IMR-90 (cell line): ENCODE data around the gene LRRC57. TPM values are rescaled to one million over a fixed set of nuclear protein-coding genes. Genes with fewer than 3 reads are reported as not detected.
A peak's percentile ranks its signal among the peaks of the same experiment; 100 is the strongest.

Experiments
- ATAC-seq: fragments of 200-7000 bp; cut with Tn5 transposase; 2 replicates; pipeline ENCODE4 v1.9.1; 2020; ENCODE audit warnings: low read depth, mild to moderate bottlenecking, moderate library complexity
- BruUV-seq: library from RNA; stranded (reverse); fragments of 400-500 nt; replicated peaks from 2 replicates; lab custom pipeline; 2021; lab: Mats Ljungman, UMichigan
- CTCF ChIA-PET: fragments of 300-600 bp; formaldehyde crosslinking; extraction: SDS; loops from one replicate; lab custom pipeline; 2021; ENCODE audit warnings: antibody characterized with exemption; lab: Yijun Ruan, JAX
- POLR2A ChIA-PET: fragments of 300-600 bp; sonication (Branson Sonifier 250); formaldehyde crosslinking; loops from one replicate; lab custom pipeline; 2022; ENCODE audit warnings: antibody characterized with exemption; ENCODE audit not compliant: unreplicated experiment; lab: Charles Lee
- DNase-seq: peaks from one replicate; pipeline ENCODE4 v3.0.0; 2013
- H2AFZ ChIP-seq: replicated peaks from 2 replicates; pipeline ENCODE3; 2013; ENCODE audit warnings: low read length, mild to moderate bottlenecking; ENCODE audit not compliant: poor library complexity
- H2AK5ac ChIP-seq: 2 replicates; pipeline ENCODE4 v1.6.1; 2013; ENCODE audit warnings: low read depth, low read length, inconsistent platforms
- H2AK9ac ChIP-seq: replicated peaks from 2 replicates; pipeline ENCODE3; 2013; ENCODE audit warnings: mild to moderate bottlenecking, low read depth, low read length, moderate library complexity; ENCODE audit not compliant: poor library complexity
- H2BK120ac ChIP-seq: 2 replicates; pipeline ENCODE4 v1.6.1; 2013; ENCODE audit warnings: low read depth, low read length, inconsistent platforms
- H2BK15ac ChIP-seq: 3 replicates; pipeline ENCODE4 v1.6.1; 2013; ENCODE audit warnings: low read depth, low read length, inconsistent platforms
- H2BK20ac ChIP-seq: 2 replicates; pipeline ENCODE4 v1.6.1; 2013; ENCODE audit warnings: low read depth, mild to moderate bottlenecking, inconsistent platforms, low read length, moderate library complexity
- H2BK5ac ChIP-seq: 2 replicates; pipeline ENCODE4 v1.6.1; 2013; ENCODE audit warnings: mild to moderate bottlenecking, low read depth, low read length, inconsistent platforms; ENCODE audit not compliant: poor library complexity, severe bottlenecking
- H3K14ac ChIP-seq: replicated peaks from 2 replicates; pipeline ENCODE4 v1.6.1; 2013; ENCODE audit warnings: low read depth, low read length, inconsistent platforms
- H3K18ac ChIP-seq: 2 replicates; pipeline ENCODE4 v1.6.1; 2013; ENCODE audit warnings: low read depth, low read length, control low read depth
- H3K23ac ChIP-seq: 2 replicates; pipeline ENCODE4 v1.6.1; 2013; ENCODE audit warnings: low read depth, low read length, inconsistent platforms
- H3K27ac ChIP-seq: 2 replicates; pipeline ENCODE4 v1.5.1; 2013; ENCODE audit warnings: mild to moderate bottlenecking, control low read depth, low read length; ENCODE audit not compliant: insufficient read depth
- H3K27me3 ChIP-seq: 2 replicates; pipeline ENCODE4 v1.6.1; 2013; ENCODE audit warnings: low read length; ENCODE audit not compliant: control insufficient read depth, insufficient read depth
- H3K36me3 ChIP-seq: 2 replicates; pipeline ENCODE4 v1.6.1; 2013; ENCODE audit warnings: low read length, mixed read lengths; ENCODE audit not compliant: control insufficient read depth, insufficient read depth
- H3K4ac ChIP-seq: 2 replicates; pipeline ENCODE4 v1.6.1; 2013; ENCODE audit warnings: low read depth, low read length, inconsistent platforms
- H3K4me1 ChIP-seq: 2 replicates; pipeline ENCODE4 v1.6.1; 2013; ENCODE audit warnings: low read length, mixed read lengths; ENCODE audit not compliant: control insufficient read depth, insufficient read depth
- H3K4me2 ChIP-seq: 2 replicates; pipeline ENCODE4 v1.6.1; 2013; ENCODE audit warnings: low read depth, mild to moderate bottlenecking, control low read depth, low read length, moderate library complexity
- H3K4me3 ChIP-seq: 2 replicates; pipeline ENCODE4 v1.5.1; 2013; ENCODE audit warnings: low read depth, mild to moderate bottlenecking, control low read depth, low read length, moderate library complexity; ENCODE audit not compliant: insufficient read depth
- H3K56ac ChIP-seq: 2 replicates; pipeline ENCODE4 v1.6.1; 2013; ENCODE audit warnings: low read length, inconsistent platforms; ENCODE audit not compliant: insufficient read depth; ENCODE audit errors: extremely low read depth
- H3K79me1 ChIP-seq, 2 experiments: 2 replicates each; pipeline ENCODE4 v1.6.1; 2013; ENCODE audit warnings: low read length in 2 of 2, inconsistent platforms in 1 of 2, low read depth in 1 of 2
- H3K9ac ChIP-seq: 2 replicates; pipeline ENCODE4 v1.6.1; 2013; ENCODE audit warnings: low read depth, low read length, control low read depth
- H3K9me1 ChIP-seq: 2 replicates; pipeline ENCODE4 v1.6.1; 2013; ENCODE audit warnings: low read length, inconsistent platforms; ENCODE audit not compliant: insufficient read depth
- H3K9me3 ChIP-seq: 2 replicates; pipeline ENCODE4 v1.6.1; 2013; ENCODE audit warnings: low read length; ENCODE audit not compliant: control insufficient read depth, insufficient read depth
- H4K20me1 ChIP-seq: 2 replicates; pipeline ENCODE4 v1.6.1; 2013; ENCODE audit warnings: low read length, inconsistent platforms; ENCODE audit not compliant: insufficient read depth
- H4K5ac ChIP-seq: 2 replicates; pipeline ENCODE4 v1.6.1; 2013; ENCODE audit warnings: mild to moderate bottlenecking, low read depth, low read length, control low read depth
- H4K8ac ChIP-seq, 2 experiments: 2 replicates each; pipeline ENCODE4 v1.6.1; 2013; ENCODE audit warnings: low read depth in 2 of 2, low read length in 2 of 2, control low read depth in 1 of 2, inconsistent platforms in 1 of 2
- H4K91ac ChIP-seq: 2 replicates; pipeline ENCODE4 v1.6.1; 2013; ENCODE audit warnings: low read depth, low read length, inconsistent platforms; ENCODE audit not compliant: insufficient read depth
- BHLHE40 ChIP-seq: fragments of 150-350 bp; IDR thresholded peaks from 2 replicates; pipeline ENCODE4 v1.6.1; 2016; ENCODE audit warnings: mild to moderate bottlenecking, low read depth, low read length
- FOS ChIP-seq: fragments of 150-350 bp; IDR thresholded peaks from 2 replicates; pipeline ENCODE4 v1.6.1; 2016; ENCODE audit warnings: low read depth, low read length
- MAZ ChIP-seq: IDR thresholded peaks from 2 replicates; pipeline ENCODE4 v1.6.1; 2012; ENCODE audit warnings: low read depth, mild to moderate bottlenecking, low read length, improper control_type of control experiment, moderate library complexity, borderline replicate concordance
- MXI1 ChIP-seq: IDR thresholded peaks from 2 replicates; pipeline ENCODE4 v1.6.1; 2012; ENCODE audit warnings: low read depth, mild to moderate bottlenecking, low read length, moderate library complexity, borderline replicate concordance
- NFE2L2 ChIP-seq: fragments of 150-350 bp; IDR thresholded peaks from 2 replicates; pipeline ENCODE4 v1.6.1; 2016; ENCODE audit warnings: low read depth, mild to moderate bottlenecking, low read length
- POLR2A ChIP-seq: IDR thresholded peaks from 2 replicates; pipeline ENCODE4 v1.6.1; 2012; ENCODE audit warnings: mild to moderate bottlenecking, low read depth, low read length
- WGBS, 2 experiments: methylation state at CpG; one replicate each; pipeline versions ENCODE4 v1.1.5 to v1.1.7; 2013; ENCODE audit warnings: missing lambda C conversion rate in 2 of 2; ENCODE audit not compliant: insufficient read length in 1 of 2; ENCODE audit errors: extremely low coverage in 2 of 2; 5-methylcytosine and 5-hydroxymethylcytosine counted together
- dilution Hi-C: fragments of 300-500 bp; cut with HindIII; formaldehyde crosslinking; loops from one replicate; pipeline ENCODE4 v1.14.3; 2018; ENCODE audit warnings: low sequenced_read_pairs; ENCODE audit not compliant: unreplicated experiment
- in situ Hi-C: fragments of 300-500 bp; cut with MboI; formaldehyde crosslinking; loops from 3 replicates; pipeline ENCODE4 v1.14.3; 2019; ENCODE audit warnings: low sequenced_read_pairs, inconsistent platforms, mixed read lengths
- intact Hi-C: fragments of 100-400 bp; cut with micrococcal nuclease; formaldehyde crosslinking; loops from 2 replicates; pipeline ENCODE4 v1.10.0; 2022
- polyA plus RNA-seq, 3 experiments: library from polyadenylated mRNA; depleted of rRNA; stranded (reverse); fragments of >200 nt; gene quantifications; 2 replicates each; pipeline ENCODE4 v1.2.3, GENCODE V29; 2012; ENCODE audit warnings: low replicate concordance in 1 of 3
- total RNA-seq: library from RNA; depleted of rRNA; stranded (reverse); fragments of >200 nt; gene quantifications from 2 replicates; pipeline ENCODE4 v1.2.3, GENCODE V29; 2012
- TF ChIP-seq, protein P1 (sequence below): fragments of 150-350 bp; IDR thresholded peaks from 2 replicates; pipeline ENCODE4 v1.6.1; 2017; ENCODE audit warnings: mild to moderate bottlenecking, antibody characterized with exemption, low read length, low read depth

The LRRC57 gene
- total and polyA plus RNA-seq, 2 of the 4 experiments (the other 2 are of a cell fraction): 9.5 to 11.3 TPM

DNA sequence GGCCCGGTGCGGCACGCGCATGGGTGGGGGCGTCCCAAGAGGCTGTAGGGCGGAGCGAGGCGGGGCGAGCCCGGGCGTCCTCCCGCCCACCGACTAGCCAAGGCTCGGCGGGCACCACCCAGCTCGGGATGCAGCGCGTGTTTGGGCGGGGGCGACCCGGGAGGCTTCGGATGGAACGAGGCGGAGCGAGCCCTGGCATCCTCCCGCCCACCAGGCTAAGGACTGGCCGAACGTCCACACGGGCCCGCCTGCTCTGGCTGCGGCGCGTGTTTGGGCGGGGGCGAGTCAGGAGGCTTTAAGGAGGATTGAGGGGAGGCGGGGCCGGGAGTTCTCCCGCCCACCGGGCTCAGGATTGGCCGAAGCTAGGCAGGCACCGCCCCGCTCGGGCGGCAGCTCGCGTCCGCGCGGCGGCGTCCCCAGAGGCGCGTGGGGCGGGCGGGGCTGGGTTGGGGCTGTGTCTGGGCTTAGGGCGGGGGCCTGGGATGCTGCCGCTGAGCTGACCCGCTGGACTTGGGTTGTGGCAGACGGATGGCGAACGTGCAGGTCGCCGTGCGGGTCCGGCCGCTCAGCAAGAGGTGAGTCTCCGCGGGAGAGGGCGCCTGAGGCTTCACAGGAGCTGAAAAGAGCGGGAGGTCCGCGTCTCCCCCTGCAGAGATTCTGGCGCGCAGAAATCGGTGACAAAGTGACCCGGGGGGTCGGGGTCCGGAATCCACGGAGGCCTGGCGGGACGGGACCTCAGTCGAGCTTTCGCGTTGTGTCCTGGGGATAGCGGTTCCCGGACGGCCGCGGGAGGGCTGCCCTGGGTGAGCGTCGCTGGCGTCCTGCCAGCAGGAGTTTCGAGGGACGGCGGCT is 26.8 kb upstream of the LRRC57 start, which contains the start of gene STARD9:
TSS of gene STARD9 (plus strand) at position 419 of the 852 bp plus-strand sequence. CDS start at position 529, 110 bp downstream.
- intact Hi-C loops: loop anchor here (5.0 kb wide), 1 partner anchor 77 kb away; no protein-coding TSS in a partner anchor
- WGBS, 2 experiments: 0% methylated on average over 36 of the region's 95 CpGs; no CpG with 5 or more reads in 1 of the 2 experiments
- no peaks in the 10 kb centered on the region for H4K20me1 ChIP-seq

More for the DNA sequence above, 26.8 kb upstream of the LRRC57 start, which contains the start of gene STARD9:
- TF ChIP-seq POLR2A: peak; percentile 29; the same call in 1 of the 2 replicates
- TF ChIP-seq MAZ: peak; percentile 94; the same call in 1 of the 2 replicates
- TF ChIP-seq FOS: no peak
- TF ChIP-seq BHLHE40: peak; percentile 87
- TF ChIP-seq MXI1: peak; percentile 87; the same call in 1 of the 2 replicates
- no peak for TF ChIP-seq NFE2L2
- TF ChIP-seq, protein P1, sequence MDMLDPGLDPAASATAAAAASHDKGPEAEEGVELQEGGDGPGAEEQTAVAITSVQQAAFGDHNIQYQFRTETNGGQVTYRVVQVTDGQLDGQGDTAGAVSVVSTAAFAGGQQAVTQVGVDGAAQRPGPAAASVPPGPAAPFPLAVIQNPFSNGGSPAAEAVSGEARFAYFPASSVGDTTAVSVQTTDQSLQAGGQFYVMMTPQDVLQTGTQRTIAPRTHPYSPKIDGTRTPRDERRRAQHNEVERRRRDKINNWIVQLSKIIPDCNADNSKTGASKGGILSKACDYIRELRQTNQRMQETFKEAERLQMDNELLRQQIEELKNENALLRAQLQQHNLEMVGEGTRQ: peak; percentile 43; the same call in 1 of the 2 replicates
- H3K27ac ChIP-seq: peak within 1 kb of the TSS; percentile 58
- peak within 1 kb of the TSS; percentile 25 for H3K23ac ChIP-seq
- in situ Hi-C loops (no loop called here), dilution Hi-C loops (no loop called here)
- H3K9ac ChIP-seq: peak within 1 kb of the TSS; percentile 77
- no peaks in the 10 kb centered on the region for H3K36me3 ChIP-seq
- H2BK120ac ChIP-seq: 0 out of 2 replicates have a peak within 1 kb of the TSS, but pooled peaks have one; percentile 1
- H3K79me1 ChIP-seq: peaks cover 14 to 26% of the 10 kb centered on the region in 2 experiments
- no peaks in the 10 kb centered on the region for H3K27me3 ChIP-seq
- CTCF ChIA-PET: interaction anchor here (0.9 kb wide), 2 partner anchors 17 to 56 kb away, joined by 3 read pairs; no protein-coding TSS in a partner anchor
- H2BK20ac ChIP-seq: 0 out of 2 replicates have a peak within 1 kb of the TSS, but pooled peaks have one; percentile 1
- peak within 1 kb of the TSS; percentile 88 for H3K14ac ChIP-seq
- H3K4me1 ChIP-seq: peaks cover 3% of the 10 kb centered on the region; the same call in 1 of the 2 replicates
- H3K9me1 ChIP-seq: no peaks in the 10 kb centered on the region
- H3K4me2 ChIP-seq: peak within 1 kb of the TSS; percentile 99
- DNase-seq (peak; percentile 97), ATAC-seq (peak; percentile 95)
- H2BK5ac ChIP-seq: peak within 1 kb of the TSS; percentile 38
- H2AK9ac ChIP-seq: peak within 1 kb of the TSS; percentile 88
- peak within 1 kb of the TSS; percentile 34; the same call in 1 of the 3 replicates for H2BK15ac ChIP-seq
- H3K4me3 ChIP-seq: peak within 1 kb of the TSS; percentile 83
- POLR2A ChIA-PET: interaction anchor here (0.5 to 0.6 kb wide), 2 partner anchors 18 to 20 kb away, joined by 4 to 6 read pairs; no protein-coding TSS in a partner anchor
- peak within 1 kb of the TSS; percentile 86 for H4K5ac ChIP-seq
- H3K9me3 ChIP-seq: no peaks in the 10 kb centered on the region
- no TSS peak for BruUV-seq
- H4K91ac ChIP-seq: peak within 1 kb of the TSS; percentile 65; the same call in 1 of the 2 replicates
- peak within 1 kb of the TSS; percentile 45; the same call in 1 of the 2 replicates for H3K56ac ChIP-seq
- peak within 1 kb of the TSS; percentile 92 to 94 for H4K8ac ChIP-seq
- peak within 1 kb of the TSS; percentile 65; the same call in 1 of the 2 replicates for H2AK5ac ChIP-seq
- peak within 1 kb of the TSS; percentile 91 for H2AFZ ChIP-seq
- H3K4ac ChIP-seq: peak within 1 kb of the TSS; percentile 81
- peak within 1 kb of the TSS; percentile 51 for H3K18ac ChIP-seq
